Thyroid gland (tissue), 4 donors: ENCODE measurements around the gene KRTAP4-5.

Source experiments
- CTCF ChIP-seq, 6 experiments: fragments of 200-600 bp in 3 of 6; fragments of 450-650 bp in 3 of 6; sonication (generic) in 3 of 6; IDR thresholded peaks; one replicate each; pipeline ENCODE4 v1.5.1; 2016 to 2019; ENCODE audit warnings: antibody characterized with exemption in 6 of 6, mild to moderate bottlenecking in 2 of 6, inconsistent platforms in 1 of 6, moderate library complexity in 1 of 6
- POLR2A ChIP-seq, 2 donors: fragments of 450-650 bp; IDR thresholded peaks; one replicate each; pipeline ENCODE4 v1.6.1; 2017; ENCODE audit warnings: antibody characterized with exemption in 2 of 2, mild to moderate bottlenecking in 2 of 2, moderate library complexity in 1 of 2

DNA sequence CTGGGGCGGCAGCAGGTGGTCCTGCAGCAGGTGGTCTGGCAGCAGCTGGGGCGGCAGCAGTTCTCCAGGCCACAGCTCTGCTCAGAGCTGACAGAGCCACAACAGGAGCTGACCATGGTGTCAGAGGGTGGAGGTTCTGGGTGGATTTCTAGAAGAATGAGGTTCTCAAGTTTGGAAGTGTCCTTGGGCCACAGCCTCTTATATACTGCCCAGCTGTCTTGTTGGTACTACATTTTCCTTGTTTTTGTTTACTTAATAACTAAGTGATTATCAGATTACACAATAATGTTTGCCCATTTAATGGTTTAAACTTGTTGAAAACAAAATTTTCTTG lies at the start of gene KRTAP4-5:
- no peak for TF ChIP-seq POLR2A (IDR thresholded peaks at IDR 0.05)
- no peak for TF ChIP-seq CTCF (IDR thresholded peaks at IDR 0.05)
